Panc1 (cell line): ENCODE results near the gene NUP93. TPM values are rescaled to one million over a fixed set of nuclear protein-coding genes. Genes with fewer than 3 reads are reported as not detected.

Source experiments
- ATAC-seq: fragments of 200-7000 bp; cut with Tn5 transposase; 2 replicates; pipeline ENCODE4 v1.9.1; 2020; ENCODE audit warnings: mild to moderate bottlenecking, moderate library complexity
- BruUV-seq: library from RNA; stranded (reverse); fragments of 400-500 nt; replicated peaks from 2 replicates; lab custom pipeline; 2021; lab: Mats Ljungman, UMichigan
- CTCF ChIA-PET: fragments of 300-600 bp; sonication (Branson Sonifier 250); formaldehyde crosslinking; loops from one replicate; lab custom pipeline; 2022; ENCODE audit warnings: antibody characterized with exemption; lab: Charles Lee
- POLR2A ChIA-PET: fragments of 300-600 bp; sonication (Branson Sonifier 250); formaldehyde crosslinking; loops from one replicate; lab custom pipeline; 2022; ENCODE audit warnings: antibody characterized with exemption; lab: Charles Lee
- DNase-seq: peaks from one replicate; pipeline ENCODE4 v3.0.0-alpha.2; 2010; ENCODE audit warnings: low read depth, low spot score
- H3K27ac ChIP-seq: 2 replicates; pipeline ENCODE4 v1.5.1; 2011; ENCODE audit warnings: mild to moderate bottlenecking, low read length, inconsistent platforms
- H3K27me3 ChIP-seq: fragments of 200-500 bp; sonication (Bioruptor generic); 2 replicates; pipeline ENCODE4 v1.6.0; 2014; ENCODE audit warnings: low read length, inconsistent platforms; ENCODE audit not compliant: control insufficient read depth, insufficient read depth
- H3K36me3 ChIP-seq: fragments of 200-500 bp; sonication (Bioruptor generic); 2 replicates; pipeline ENCODE4 v1.5.1; 2014; ENCODE audit warnings: inconsistent platforms, mild to moderate bottlenecking, low read length, moderate library complexity; ENCODE audit not compliant: control insufficient read depth, insufficient read depth
- H3K4me1 ChIP-seq: 2 replicates; pipeline ENCODE4 v1.5.1; 2011; ENCODE audit warnings: inconsistent platforms, mild to moderate bottlenecking, low read length, moderate library complexity; ENCODE audit not compliant: control insufficient read depth, insufficient read depth
- H3K4me3 ChIP-seq, 2 experiments: 2 replicates each; pipeline ENCODE4 v1.5.1; 2011 to 2012; ENCODE audit warnings: low read depth in 2 of 2, low read length in 2 of 2, mild to moderate bottlenecking in 2 of 2, inconsistent platforms in 1 of 2, moderate library complexity in 1 of 2
- H3K9me3 ChIP-seq: fragments of 200-500 bp; sonication (Bioruptor generic); 2 replicates; pipeline ENCODE4 v1.5.1; 2014; ENCODE audit warnings: low read depth, mild to moderate bottlenecking, inconsistent platforms, low read length, moderate library complexity; ENCODE audit not compliant: control insufficient read depth, insufficient read depth
- CTCF ChIP-seq: fragments of 450-650 bp; IDR thresholded peaks from 2 replicates; pipeline ENCODE4 v1.5.1; 2017; ENCODE audit warnings: mild to moderate bottlenecking
- POLR2AphosphoS5 ChIP-seq: IDR thresholded peaks from 2 replicates; pipeline ENCODE4 v1.6.1; 2012; ENCODE audit warnings: mild to moderate bottlenecking, low read depth, low read length, moderate library complexity
- REST ChIP-seq, 2 experiments: IDR thresholded peaks; 2 replicates each; pipeline ENCODE4 v1.6.1; 2011 to 2012; ENCODE audit warnings: low read depth in 2 of 2, control low read depth in 1 of 2, low read length in 1 of 2, mild to moderate bottlenecking in 1 of 2, moderate library complexity in 1 of 2; ENCODE audit not compliant: insufficient read depth in 1 of 2
- SIN3A ChIP-seq: IDR thresholded peaks from 2 replicates; pipeline ENCODE4 v1.6.1; 2012; ENCODE audit warnings: low read depth, mild to moderate bottlenecking, low read length, moderate library complexity, borderline replicate concordance; ENCODE audit not compliant: insufficient read depth
- TCF7L2 ChIP-seq: IDR thresholded peaks from 2 replicates; pipeline ENCODE4 v1.6.1; 2011; ENCODE audit warnings: mild to moderate bottlenecking, low read depth, low read length, inconsistent platforms
- in situ Hi-C: cut with HindIII; loops from 2 replicates; pipeline ENCODE4 v1.10.0; 2016; ENCODE audit warnings: low sequenced_read_pairs, low pct_unique_long_range_greater_than_20kb
- intact Hi-C: fragments of 100-400 bp; cut with micrococcal nuclease; formaldehyde crosslinking; loops from one replicate; pipeline ENCODE4 v1.10.0; 2022; ENCODE audit not compliant: unreplicated experiment
- total RNA-seq: library from RNA; stranded (reverse); gene quantifications from one replicate; pipeline ENCODE4 v1.2.1, GENCODE V29; 2021; ENCODE audit not compliant: unreplicated experiment

NUP93 gene
- total RNA-seq, 1 experiment from 2014 or later = 88.5 TPM

GRCh38 chr16:56736476-56736875 lies 6.5 kb downstream of the NUP93 start:
- TF ChIP-seq CTCF = no peak
- no peak for TF ChIP-seq TCF7L2
- ATAC-seq (no peak), DNase-seq (no peak)
- intact Hi-C loops (no loop called here), in situ Hi-C loops (no loop called here)
- Histone ChIP-seq H3K4me1 (peaks cover 4% of the 10 kb centered on the region; the same call in 1 of the 2 replicates), H3K4me3 (no peak overlapping the region), H3K27me3 (no peaks in the 10 kb centered on the region), H3K36me3 (no peaks in the 10 kb centered on the region), H3K27ac (no peak overlapping the region), H3K9me3 (no peaks in the 10 kb centered on the region)
- BruUV-seq = no TSS peak
- ChIA-PET POLR2A (no interaction called here), CTCF (no interaction called here)

GRCh38 chr16:56737539-56737938 lies 7.6 kb downstream of the NUP93 start:
- no peak for TF ChIP-seq SIN3A
- no peak for TF ChIP-seq TCF7L2
- TF ChIP-seq REST (IDR thresholded peaks at IDR 0.05; ENCODE audit: insufficient read depth in 1 of 2, low read depth in 2 of 2, low read length in 1 of 2) = no peak
- no peak for TF ChIP-seq POLR2AphosphoS5
- TF ChIP-seq CTCF = no peak
- H3K27ac ChIP-seq = no peak overlapping the region
- CTCF ChIA-PET = no interaction called here
- no peaks in the 10 kb centered on the region for H3K9me3 ChIP-seq
- H3K4me3 ChIP-seq = no peak overlapping the region
- POLR2A ChIA-PET = no interaction called here
- H3K36me3 ChIP-seq = no peaks in the 10 kb centered on the region
- ATAC-seq (no peak), DNase-seq (no peak)
- in situ Hi-C loops (no loop called here), intact Hi-C loops (no loop called here)
- BruUV-seq = no TSS peak
- H3K4me1 ChIP-seq = peaks cover 7% of the 10 kb centered on the region
- H3K27me3 ChIP-seq = no peaks in the 10 kb centered on the region
